Glutamatergic neuron (in vitro differentiated cells): Measurements from ENCODE around the gene UBAC2. TPM values are rescaled to one million over a fixed set of nuclear protein-coding genes. Genes with fewer than 3 reads are reported as not detected.

Experiments used
- DNase-seq: peaks from one replicate; pipeline ENCODE4 v3.0.0; 2022
- H3K27ac Mint-ChIP-seq: one replicate; pipeline ENCODE4 v1.8.0; 2020; ENCODE audit warnings: mild to moderate bottlenecking, mixed read lengths, inconsistent platforms; ENCODE audit not compliant: unreplicated experiment
- H3K27me3 Mint-ChIP-seq: one replicate; pipeline ENCODE4 v1.8.0; 2020; ENCODE audit warnings: mild to moderate bottlenecking, moderate library complexity, mixed read lengths, inconsistent platforms; ENCODE audit not compliant: unreplicated experiment
- H3K36me3 Mint-ChIP-seq: one replicate; pipeline ENCODE4 v1.8.0; 2020; ENCODE audit warnings: mild to moderate bottlenecking, mixed read lengths, inconsistent platforms; ENCODE audit not compliant: unreplicated experiment
- H3K4me1 Mint-ChIP-seq: one replicate; pipeline ENCODE4 v1.8.0; 2020; ENCODE audit warnings: mild to moderate bottlenecking, low read depth, mixed read lengths, inconsistent platforms; ENCODE audit not compliant: unreplicated experiment
- H3K4me3 Mint-ChIP-seq: one replicate; pipeline ENCODE4 v1.8.0; 2020; ENCODE audit warnings: mild to moderate bottlenecking, mixed read lengths, inconsistent platforms; ENCODE audit not compliant: unreplicated experiment
- H3K9me3 Mint-ChIP-seq: one replicate; pipeline ENCODE4 v1.8.0; 2020; ENCODE audit warnings: mild to moderate bottlenecking, moderate library complexity, mixed read lengths, inconsistent platforms; ENCODE audit not compliant: unreplicated experiment
- total RNA-seq: library from RNA; stranded (reverse); fragmentation: NEBNext Ultra II Directional; extraction: Animal tissue kit (Norgen Biotek cat#: 25700); gene quantifications from one replicate; pipeline ENCODE4 v1.2.1, GENCODE V29; 2021; ENCODE audit not compliant: unreplicated experiment
- TF ChIP-seq, protein P1 (sequence below): fragments of 200-600 bp; sonication (generic); IDR thresholded peaks from one replicate; pipeline ENCODE4 v1.5.0; 2021; ENCODE audit not compliant: partially characterized antibody, unreplicated experiment

The UBAC2 gene
- total RNA-seq, 1 donor from 2014 or later = 33.3 TPM

- Mint-ChIP-seq H3K9me3 (no peaks in the 10 kb centered on the region), H3K36me3 (no peaks in the 10 kb centered on the region), H3K27me3 (no peaks in the 10 kb centered on the region), H3K27ac (no peak overlapping the region), H3K4me3 (no peak overlapping the region), H3K4me1 (no peaks in the 10 kb centered on the region)
- DNase-seq = no peak
- TF ChIP-seq, protein P1, sequence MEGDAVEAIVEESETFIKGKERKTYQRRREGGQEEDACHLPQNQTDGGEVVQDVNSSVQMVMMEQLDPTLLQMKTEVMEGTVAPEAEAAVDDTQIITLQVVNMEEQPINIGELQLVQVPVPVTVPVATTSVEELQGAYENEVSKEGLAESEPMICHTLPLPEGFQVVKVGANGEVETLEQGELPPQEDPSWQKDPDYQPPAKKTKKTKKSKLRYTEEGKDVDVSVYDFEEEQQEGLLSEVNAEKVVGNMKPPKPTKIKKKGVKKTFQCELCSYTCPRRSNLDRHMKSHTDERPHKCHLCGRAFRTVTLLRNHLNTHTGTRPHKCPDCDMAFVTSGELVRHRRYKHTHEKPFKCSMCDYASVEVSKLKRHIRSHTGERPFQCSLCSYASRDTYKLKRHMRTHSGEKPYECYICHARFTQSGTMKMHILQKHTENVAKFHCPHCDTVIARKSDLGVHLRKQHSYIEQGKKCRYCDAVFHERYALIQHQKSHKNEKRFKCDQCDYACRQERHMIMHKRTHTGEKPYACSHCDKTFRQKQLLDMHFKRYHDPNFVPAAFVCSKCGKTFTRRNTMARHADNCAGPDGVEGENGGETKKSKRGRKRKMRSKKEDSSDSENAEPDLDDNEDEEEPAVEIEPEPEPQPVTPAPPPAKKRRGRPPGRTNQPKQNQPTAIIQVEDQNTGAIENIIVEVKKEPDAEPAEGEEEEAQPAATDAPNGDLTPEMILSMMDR = no peak
Measured at GRCh38 chr13:99192480-99192879, 8.2 kb upstream of the UBAC2 start.

GRCh38 chr13:99193152-99193551, 7.5 kb upstream of the UBAC2 start:
- no peak overlapping the region for H3K4me3 Mint-ChIP-seq
- no peaks in the 10 kb centered on the region for H3K9me3 Mint-ChIP-seq
- no peaks in the 10 kb centered on the region for H3K36me3 Mint-ChIP-seq
- H3K27me3 Mint-ChIP-seq = no peaks in the 10 kb centered on the region
- TF ChIP-seq, protein P1 = no peak
- no peak overlapping the region for H3K27ac Mint-ChIP-seq
- no peaks in the 10 kb centered on the region for H3K4me1 Mint-ChIP-seq
- no peak for DNase-seq

DNA sequence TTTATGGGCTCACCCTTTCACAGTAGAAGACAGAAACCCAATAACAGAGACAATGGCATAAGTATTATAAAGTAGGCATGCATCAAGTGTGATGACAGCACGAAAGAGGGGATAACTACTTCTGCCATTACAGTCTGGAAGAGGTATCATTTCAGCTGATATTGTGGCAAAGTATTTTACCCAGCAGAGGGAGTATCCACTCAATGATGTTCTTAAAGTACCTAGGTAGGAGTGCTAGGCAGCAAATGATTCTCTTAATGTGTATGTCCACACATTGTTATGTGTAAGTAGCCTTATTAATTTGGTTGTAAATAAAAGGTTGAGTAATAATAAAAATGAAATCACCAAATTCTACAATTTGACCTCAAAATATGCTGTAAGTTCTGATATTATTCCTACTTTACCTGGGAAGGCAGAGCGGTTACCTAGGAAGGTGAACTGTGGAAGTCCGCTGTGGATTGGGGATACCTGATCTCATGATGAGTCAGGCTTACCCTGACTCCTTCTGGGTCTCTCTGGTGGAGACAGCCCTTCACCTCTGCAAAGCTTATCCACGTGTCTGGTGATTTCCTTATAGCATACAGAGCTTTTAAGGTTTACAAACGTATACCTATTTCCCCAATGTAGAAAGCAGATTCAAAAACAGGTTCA, 4.1 kb upstream of the UBAC2 start:
- no peaks in the 10 kb centered on the region for H3K36me3 Mint-ChIP-seq
- H3K27ac Mint-ChIP-seq = no peak overlapping the region
- H3K9me3 Mint-ChIP-seq = peaks cover 3% of the 10 kb centered on the region
- no peaks in the 10 kb centered on the region for H3K27me3 Mint-ChIP-seq
- TF ChIP-seq, protein P1 = no peak
- DNase-seq = no peak
- H3K4me3 Mint-ChIP-seq = no peak overlapping the region
- peaks cover 6% of the 10 kb centered on the region for H3K4me1 Mint-ChIP-seq

- TF ChIP-seq, protein P1 = no peak
- peaks cover 8% of the 10 kb centered on the region for H3K4me1 Mint-ChIP-seq
Measured at GRCh38 chr13:99197117-99197651, 3.5 kb upstream of the UBAC2 start.

More at GRCh38 chr13:99197117-99197651, 3.5 kb upstream of the UBAC2 start:
- Mint-ChIP-seq H3K27me3 (no peaks in the 10 kb centered on the region), H3K9me3 (peaks cover 3% of the 10 kb centered on the region), H3K27ac (no peak overlapping the region), H3K4me3 (no peak overlapping the region), H3K36me3 (no peaks in the 10 kb centered on the region)
- no peak for DNase-seq
